Stimulated activated CD4-positive, alpha-beta T cell treated with anti-CD3 and anti-CD28 coated beads, Interleukin-4, amount 100 ng/mL, for 24 hours (primary cell): ENCODE data around the gene RNF130.
"Not testable (repeated sequence)": the region's sequence is repeated elsewhere in the genome, so short reads cannot be mapped to it uniquely, and the experiment has no call there.

Experiments
- DNase-seq: peaks from one replicate; pipeline ENCODE4 v3.0.0-alpha.2; 2020

The RNF130 gene

GRCh38 chr5:179967489-179967888 lies 104.1 kb downstream of the RNF130 start:
- no peak for DNase-seq

DNA sequence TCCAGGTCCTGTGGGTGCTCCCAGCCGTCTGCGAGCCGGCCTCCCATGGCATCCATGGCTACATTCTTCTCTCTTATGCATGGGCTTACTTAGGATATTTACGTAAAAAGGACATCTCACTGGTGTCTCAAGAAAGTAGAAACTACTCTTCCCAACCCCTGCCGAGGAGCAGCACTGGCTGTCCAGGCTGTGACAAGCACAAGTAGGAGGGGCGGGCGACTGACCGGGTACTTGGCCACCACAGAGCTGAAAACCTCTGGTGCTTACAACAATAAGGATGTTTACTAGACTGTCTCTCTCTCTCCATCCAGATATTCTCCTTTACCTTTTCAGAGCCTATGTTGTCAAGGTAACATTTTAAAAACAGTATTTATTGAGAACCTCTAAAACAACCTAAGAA lies 107.5 kb downstream of the RNF130 start:
- no peak for DNase-seq

DNA sequence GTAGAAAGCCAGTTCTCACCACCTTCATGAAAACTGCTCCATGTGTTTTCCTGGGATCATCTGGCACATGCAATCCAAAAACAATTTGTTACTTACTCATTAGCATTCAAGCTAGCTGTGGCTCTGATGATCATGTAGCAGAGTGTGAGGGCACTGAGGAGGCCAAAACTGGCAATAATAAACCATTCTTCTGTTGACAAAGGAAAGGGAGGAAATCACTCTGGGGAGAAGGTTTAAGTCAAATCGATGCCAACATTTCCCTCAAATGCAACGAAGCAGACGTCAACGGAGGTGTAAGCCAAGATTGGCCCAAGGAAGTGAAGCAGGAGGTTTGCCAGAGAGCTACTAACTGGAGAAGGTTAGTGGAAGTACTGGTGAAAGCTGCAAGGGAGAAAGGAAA lies 108.2 kb downstream of the RNF130 start:
- no peak for DNase-seq

- no peak for DNase-seq
Measured at GRCh38 chr5:179960204-179960831, 111.2 kb downstream of the RNF130 start.

GRCh38 chr5:179959641-179960040 lies 111.9 kb downstream of the RNF130 start:
- no peak for DNase-seq

DNA sequence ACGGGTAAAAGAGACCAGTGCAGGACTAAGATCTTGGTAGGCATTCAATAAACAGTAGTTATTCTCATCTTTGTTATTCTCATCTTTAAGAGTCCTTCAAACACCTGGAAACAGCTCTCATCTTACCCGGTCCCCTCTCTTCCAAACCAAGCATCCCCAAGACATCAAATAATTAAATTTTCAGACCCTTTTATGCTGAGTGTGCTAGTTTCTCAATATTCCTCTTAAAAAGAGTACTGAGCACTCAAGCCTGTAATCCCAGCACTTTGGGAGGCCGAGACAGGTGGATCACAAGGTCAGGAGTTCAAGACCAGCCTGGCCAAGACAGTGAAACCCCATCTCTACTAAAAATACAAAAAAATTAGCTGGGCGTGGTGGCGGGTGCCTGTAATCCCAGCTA lies 112.4 kb downstream of the RNF130 start:
- DNase-seq: not testable (repeated sequence)

- DNase-seq: no peak
Measured at GRCh38 chr5:179955630-179956029, 115.9 kb downstream of the RNF130 start.

- DNase-seq: no peak
Measured at GRCh38 chr5:179955062-179955461, 116.5 kb downstream of the RNF130 start.

GRCh38 chr5:179954434-179954833 lies 117.1 kb downstream of the RNF130 start:
- DNase-seq: no peak

DNA sequence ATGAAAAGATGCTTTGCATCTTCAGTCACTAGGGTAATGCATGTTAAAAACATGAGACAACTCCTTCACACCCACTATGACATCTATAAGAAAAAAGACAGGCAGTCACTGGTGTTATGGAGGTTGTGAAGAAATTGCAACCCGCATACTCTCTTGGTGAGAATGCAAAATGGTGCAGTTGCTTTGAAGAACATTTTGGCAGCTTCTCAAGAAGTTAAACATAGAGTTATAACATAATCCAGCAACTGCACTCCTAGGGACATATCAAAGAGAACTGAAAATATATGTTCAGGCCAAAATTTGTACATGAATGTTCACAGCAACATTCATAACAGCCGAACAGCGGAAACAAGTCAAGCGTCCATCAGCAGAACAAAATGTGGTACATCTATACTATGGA lies 117.6 kb downstream of the RNF130 start:
- DNase-seq: no peak

GRCh38 chr5:179936976-179937681 lies 134.4 kb downstream of the RNF130 start:
- no peak for DNase-seq

GRCh38 chr5:179930788-179931473 lies 140.6 kb downstream of the RNF130 start:
- no peak for DNase-seq

DNA sequence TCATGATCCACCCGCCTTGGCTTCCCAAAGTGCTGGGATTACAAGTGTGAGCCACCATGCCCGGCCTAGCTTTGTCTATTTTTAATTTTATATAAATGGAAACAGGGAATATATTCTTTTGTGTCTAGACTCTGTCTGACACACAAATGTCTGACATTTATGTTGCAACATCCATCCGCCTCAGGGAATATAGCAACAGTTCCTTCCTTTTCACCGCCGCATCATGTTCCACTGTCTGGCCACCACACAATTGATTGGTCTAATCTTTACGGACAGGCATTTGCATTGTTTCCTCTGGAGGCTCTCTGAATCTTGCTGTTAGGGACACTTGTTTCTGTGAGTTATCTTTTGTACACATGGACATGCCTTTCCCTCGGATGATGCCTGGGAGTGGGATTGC lies 143.7 kb downstream of the RNF130 start:
- no peak for DNase-seq

DNA sequence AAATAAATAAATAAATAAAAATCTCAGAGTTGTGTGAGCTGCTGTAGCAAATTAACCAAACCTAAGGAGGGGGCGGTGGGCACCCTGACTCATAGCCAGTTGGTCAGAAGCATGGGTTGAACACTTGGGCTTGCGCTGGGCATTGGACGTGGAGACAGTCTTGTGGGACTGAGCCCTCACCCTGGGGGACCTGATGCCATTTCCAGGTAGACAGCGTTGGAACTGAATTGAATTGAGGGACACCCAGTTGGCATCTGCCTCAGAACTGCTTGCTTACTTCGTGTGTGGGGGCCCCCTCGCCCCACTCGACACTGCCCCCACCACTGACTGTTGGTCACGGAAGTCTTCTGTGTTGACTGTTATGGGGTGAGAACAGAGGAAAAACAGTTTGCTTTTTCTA lies 144.9 kb downstream of the RNF130 start:
- no peak for DNase-seq

DNA sequence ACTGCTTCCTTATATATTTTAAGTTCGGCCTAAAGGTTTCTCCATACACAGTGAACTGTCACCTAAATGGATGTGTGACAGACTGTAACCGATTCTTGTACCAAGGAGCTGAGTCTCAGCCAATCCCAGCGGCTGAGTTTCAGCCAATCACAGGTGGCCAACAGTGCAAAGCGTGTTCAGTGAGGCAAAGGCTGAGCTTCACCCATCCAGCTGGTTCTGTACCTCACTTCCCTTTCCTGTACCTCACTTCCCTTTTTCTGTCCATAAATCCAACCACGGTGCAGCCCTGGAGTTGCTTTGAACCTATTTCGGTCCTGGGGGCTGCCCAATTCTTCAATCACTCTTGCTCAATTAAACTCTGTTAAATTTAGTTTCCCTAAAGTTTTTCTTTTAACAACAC lies 148.1 kb downstream of the RNF130 start:
- no peak for DNase-seq

DNA sequence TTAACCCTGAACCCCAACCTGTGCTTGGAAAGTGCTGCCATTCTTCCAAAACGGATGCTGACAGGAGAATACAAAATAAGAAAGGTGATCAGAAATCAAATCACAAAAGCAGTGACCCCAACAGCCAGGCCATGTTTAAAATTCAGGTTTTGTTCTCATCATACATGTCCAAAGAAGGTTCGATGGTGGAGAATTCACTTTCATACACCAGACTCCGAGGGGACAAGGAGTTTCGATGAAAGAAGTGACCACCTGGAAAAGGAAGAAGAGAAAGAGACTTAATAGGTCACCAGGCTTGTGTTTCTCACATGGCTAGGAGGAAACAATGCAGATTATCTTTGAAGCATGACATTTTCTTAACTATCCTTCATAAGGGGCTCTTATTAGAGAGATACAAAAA lies 151.4 kb downstream of the RNF130 start:
- no peak for DNase-seq

- DNase-seq: no peak
Measured at GRCh38 chr5:179919487-179920060, 152.0 kb downstream of the RNF130 start.

- no peak for DNase-seq
Measured at GRCh38 chr5:179918742-179919486, 152.6 kb downstream of the RNF130 start.

GRCh38 chr5:179916523-179916922 lies 155.0 kb downstream of the RNF130 start:
- no peak for DNase-seq

DNA sequence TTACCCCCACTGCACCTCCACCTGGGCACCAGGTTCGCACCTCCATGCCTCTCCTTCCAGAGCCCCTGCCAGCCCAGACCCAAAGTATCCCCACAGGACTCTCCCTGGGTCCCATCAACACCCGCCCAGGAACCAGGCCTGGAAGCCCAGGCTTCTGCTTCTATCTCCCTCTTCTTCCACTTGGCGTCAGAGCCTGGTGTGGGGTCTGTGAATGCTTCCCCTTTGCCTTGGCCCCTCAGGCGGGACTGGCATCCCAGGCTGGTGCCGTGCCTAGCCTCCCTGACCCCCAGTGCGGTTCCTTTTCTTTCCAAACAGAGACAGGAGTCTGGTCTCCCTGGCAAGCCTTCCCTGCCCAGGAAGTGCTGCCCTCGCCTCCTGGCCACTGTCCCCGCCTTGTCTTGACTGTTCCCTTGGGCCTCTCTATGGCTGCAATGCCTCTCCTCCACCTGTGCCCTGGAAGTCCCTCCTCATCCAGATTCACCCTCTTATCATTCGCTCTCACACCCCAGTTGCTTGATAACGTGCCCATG lies 156.1 kb downstream of the RNF130 start:
- DNase-seq: no peak

DNA sequence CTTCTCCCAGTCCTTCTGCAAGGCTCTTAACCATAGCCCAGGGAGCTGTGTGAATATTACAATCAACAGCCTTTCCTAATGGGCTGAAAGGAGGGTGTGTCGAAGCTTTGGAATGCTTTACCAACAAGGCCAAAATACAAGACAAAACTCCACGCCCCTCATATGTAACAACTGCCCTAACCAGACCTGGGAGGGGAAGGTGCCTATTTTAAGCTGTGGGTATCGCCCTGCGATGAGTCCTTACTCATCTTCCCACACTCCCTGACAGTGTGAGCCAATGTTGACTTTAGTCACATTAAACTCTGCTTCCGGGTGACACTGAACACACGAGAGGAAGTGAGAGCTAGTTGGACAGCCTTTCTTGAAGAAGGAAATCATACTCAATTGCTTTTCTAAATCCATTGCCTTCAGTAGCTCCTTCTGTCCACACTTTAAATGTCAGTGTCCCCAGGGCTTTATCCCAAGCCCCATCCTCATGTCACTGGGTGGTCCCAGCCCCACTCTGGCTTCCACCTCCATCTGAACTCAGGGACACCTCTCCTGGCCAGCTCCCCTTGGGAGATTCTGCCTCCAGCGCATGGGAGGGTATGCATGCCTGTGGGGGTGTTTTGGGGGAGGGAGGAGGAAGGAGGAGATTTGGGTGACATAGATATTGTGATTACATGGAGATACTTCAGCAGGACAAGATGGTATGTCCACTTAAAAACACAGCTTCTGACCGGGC lies 157.4 kb downstream of the RNF130 start:
- no peak for DNase-seq

DNA sequence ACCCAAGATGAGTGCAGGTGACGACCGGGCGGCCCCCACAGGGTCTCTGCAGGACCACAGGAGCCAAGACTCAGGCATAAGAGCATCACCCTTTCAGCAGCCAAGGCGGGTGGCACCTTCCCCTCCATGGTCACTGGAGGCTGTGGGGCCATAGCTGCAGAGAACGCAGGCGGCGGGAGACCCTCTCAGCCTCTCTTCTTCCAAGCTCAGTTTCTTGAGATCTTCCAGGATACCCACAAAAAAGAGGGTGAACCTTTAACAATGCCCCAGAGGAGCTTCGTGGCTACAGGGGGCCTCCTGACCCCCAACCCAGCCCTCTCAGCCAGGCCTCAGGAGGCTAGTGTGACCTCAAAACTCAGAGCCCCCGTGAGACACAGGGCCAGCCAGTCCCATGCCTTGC lies 158.1 kb downstream of the RNF130 start:
- no peak for DNase-seq
